Panc1 (cell line): ENCODE results near the gene PTRH2. TPM values are rescaled to one million over a fixed set of nuclear protein-coding genes. Genes with fewer than 3 reads are reported as not detected.

Source experiments
- ATAC-seq: fragments of 200-7000 bp; cut with Tn5 transposase; 2 replicates; pipeline ENCODE4 v1.9.1; 2020; ENCODE audit warnings: mild to moderate bottlenecking, moderate library complexity
- BruUV-seq: library from RNA; stranded (reverse); fragments of 400-500 nt; replicated peaks from 2 replicates; lab custom pipeline; 2021; lab: Mats Ljungman, UMichigan
- CTCF ChIA-PET: fragments of 300-600 bp; sonication (Branson Sonifier 250); formaldehyde crosslinking; loops from one replicate; lab custom pipeline; 2022; ENCODE audit warnings: antibody characterized with exemption; lab: Charles Lee
- POLR2A ChIA-PET: fragments of 300-600 bp; sonication (Branson Sonifier 250); formaldehyde crosslinking; loops from one replicate; lab custom pipeline; 2022; ENCODE audit warnings: antibody characterized with exemption; lab: Charles Lee
- DNase-seq: peaks from one replicate; pipeline ENCODE4 v3.0.0-alpha.2; 2010; ENCODE audit warnings: low read depth, low spot score
- H3K27ac ChIP-seq: 2 replicates; pipeline ENCODE4 v1.5.1; 2011; ENCODE audit warnings: mild to moderate bottlenecking, low read length, inconsistent platforms
- H3K27me3 ChIP-seq: fragments of 200-500 bp; sonication (Bioruptor generic); 2 replicates; pipeline ENCODE4 v1.6.0; 2014; ENCODE audit warnings: low read length, inconsistent platforms; ENCODE audit not compliant: control insufficient read depth, insufficient read depth
- H3K36me3 ChIP-seq: fragments of 200-500 bp; sonication (Bioruptor generic); 2 replicates; pipeline ENCODE4 v1.5.1; 2014; ENCODE audit warnings: inconsistent platforms, mild to moderate bottlenecking, low read length, moderate library complexity; ENCODE audit not compliant: control insufficient read depth, insufficient read depth
- H3K4me1 ChIP-seq: 2 replicates; pipeline ENCODE4 v1.5.1; 2011; ENCODE audit warnings: inconsistent platforms, mild to moderate bottlenecking, low read length, moderate library complexity; ENCODE audit not compliant: control insufficient read depth, insufficient read depth
- H3K4me3 ChIP-seq, 2 experiments: 2 replicates each; pipeline ENCODE4 v1.5.1; 2011 to 2012; ENCODE audit warnings: low read depth in 2 of 2, low read length in 2 of 2, mild to moderate bottlenecking in 2 of 2, inconsistent platforms in 1 of 2, moderate library complexity in 1 of 2
- H3K9me3 ChIP-seq: fragments of 200-500 bp; sonication (Bioruptor generic); 2 replicates; pipeline ENCODE4 v1.5.1; 2014; ENCODE audit warnings: low read depth, mild to moderate bottlenecking, inconsistent platforms, low read length, moderate library complexity; ENCODE audit not compliant: control insufficient read depth, insufficient read depth
- CTCF ChIP-seq: fragments of 450-650 bp; IDR thresholded peaks from 2 replicates; pipeline ENCODE4 v1.5.1; 2017; ENCODE audit warnings: mild to moderate bottlenecking
- POLR2AphosphoS5 ChIP-seq: IDR thresholded peaks from 2 replicates; pipeline ENCODE4 v1.6.1; 2012; ENCODE audit warnings: mild to moderate bottlenecking, low read depth, low read length, moderate library complexity
- REST ChIP-seq, 2 experiments: IDR thresholded peaks; 2 replicates each; pipeline ENCODE4 v1.6.1; 2011 to 2012; ENCODE audit warnings: low read depth in 2 of 2, control low read depth in 1 of 2, low read length in 1 of 2, mild to moderate bottlenecking in 1 of 2, moderate library complexity in 1 of 2; ENCODE audit not compliant: insufficient read depth in 1 of 2
- SIN3A ChIP-seq: IDR thresholded peaks from 2 replicates; pipeline ENCODE4 v1.6.1; 2012; ENCODE audit warnings: low read depth, mild to moderate bottlenecking, low read length, moderate library complexity, borderline replicate concordance; ENCODE audit not compliant: insufficient read depth
- TCF7L2 ChIP-seq: IDR thresholded peaks from 2 replicates; pipeline ENCODE4 v1.6.1; 2011; ENCODE audit warnings: mild to moderate bottlenecking, low read depth, low read length, inconsistent platforms
- in situ Hi-C: cut with HindIII; loops from 2 replicates; pipeline ENCODE4 v1.10.0; 2016; ENCODE audit warnings: low sequenced_read_pairs, low pct_unique_long_range_greater_than_20kb
- intact Hi-C: fragments of 100-400 bp; cut with micrococcal nuclease; formaldehyde crosslinking; loops from one replicate; pipeline ENCODE4 v1.10.0; 2022; ENCODE audit not compliant: unreplicated experiment
- total RNA-seq: library from RNA; stranded (reverse); gene quantifications from one replicate; pipeline ENCODE4 v1.2.1, GENCODE V29; 2021; ENCODE audit not compliant: unreplicated experiment

Gene PTRH2
- total RNA-seq, 1 experiment from 2014 or later, result 40.2 TPM

- H3K27ac ChIP-seq, result no peak overlapping the region
- no peak for ATAC-seq
These were observed 35.8 kb downstream of the PTRH2 start for GRCh38 chr17:59671386-59671785.

GRCh38 chr17:59669944-59670343 is 37.3 kb downstream of the PTRH2 start:
- intact Hi-C loops, result no loop called here
- H3K27ac ChIP-seq, result no peak overlapping the region
- CTCF ChIA-PET, result no interaction called here

More at GRCh38 chr17:59671386-59671785, 35.8 kb downstream of the PTRH2 start:
- Histone ChIP-seq H3K4me3 (no peak overlapping the region), H3K36me3 (peaks cover 58% of the 10 kb centered on the region), H3K4me1 (peaks cover 3% of the 10 kb centered on the region), H3K9me3 (no peaks in the 10 kb centered on the region), H3K27me3 (no peaks in the 10 kb centered on the region)
- DNase-seq, result no peak
- ChIA-PET CTCF (interaction anchor here (0.6 kb wide), 1 partner anchor 462 kb away, joined by 3 read pairs; the partner anchor contains the start of gene SMG8), POLR2A (no interaction called here)
- intact Hi-C loops (no loop called here), in situ Hi-C loops (no loop called here)
- BruUV-seq, result no TSS peak
- TF ChIP-seq POLR2AphosphoS5, result no peak
- no peak for TF ChIP-seq SIN3A
- no peak for TF ChIP-seq CTCF
- no peak for TF ChIP-seq TCF7L2
- TF ChIP-seq REST (IDR thresholded peaks at IDR 0.05; ENCODE audit: insufficient read depth in 1 of 2, low read depth in 2 of 2, low read length in 1 of 2), result no peak

More at GRCh38 chr17:59669944-59670343, 37.3 kb downstream of the PTRH2 start:
- POLR2A ChIA-PET, result interaction anchor here (0.7 kb wide), 1 partner anchor 225 kb away, joined by 3 read pairs; no protein-coding TSS in a partner anchor
- Histone ChIP-seq H3K9me3 (no peaks in the 10 kb centered on the region), H3K4me1 (peaks cover 3% of the 10 kb centered on the region), H3K4me3 (no peak overlapping the region), H3K27me3 (no peaks in the 10 kb centered on the region), H3K36me3 (peaks cover 55% of the 10 kb centered on the region)
- no TSS peak for BruUV-seq
- no peak for TF ChIP-seq REST (IDR thresholded peaks at IDR 0.05; ENCODE audit: insufficient read depth in 1 of 2, low read depth in 2 of 2, low read length in 1 of 2)
- TF ChIP-seq CTCF, result no peak
- no peak for TF ChIP-seq TCF7L2
- TF ChIP-seq POLR2AphosphoS5, result no peak
- no peak for TF ChIP-seq SIN3A
- DNase-seq (no peak), ATAC-seq (no peak)
- in situ Hi-C loops, result no loop called here
